HG02623 (cell line): ENCODE results near the gene TTLL10.
"Not testable (repeated sequence)": the region's sequence is repeated elsewhere in the genome, so short reads cannot be mapped to it uniquely, and the experiment has no call there.

Experiments
- ATAC-seq: cut with Tn5 transposase; IDR thresholded peaks from one replicate; pipeline ENCODE4 v1.9.1; 2021; ENCODE audit warnings: moderate library complexity; ENCODE audit not compliant: unreplicated experiment

The TTLL10 gene

GRCh38 chr1:1141244-1141910, 32.3 kb upstream of the TTLL10 start:
- ATAC-seq: no peak

- ATAC-seq: no peak
These were observed 31.8 kb upstream of the TTLL10 start for GRCh38 chr1:1141911-1142250.

DNA sequence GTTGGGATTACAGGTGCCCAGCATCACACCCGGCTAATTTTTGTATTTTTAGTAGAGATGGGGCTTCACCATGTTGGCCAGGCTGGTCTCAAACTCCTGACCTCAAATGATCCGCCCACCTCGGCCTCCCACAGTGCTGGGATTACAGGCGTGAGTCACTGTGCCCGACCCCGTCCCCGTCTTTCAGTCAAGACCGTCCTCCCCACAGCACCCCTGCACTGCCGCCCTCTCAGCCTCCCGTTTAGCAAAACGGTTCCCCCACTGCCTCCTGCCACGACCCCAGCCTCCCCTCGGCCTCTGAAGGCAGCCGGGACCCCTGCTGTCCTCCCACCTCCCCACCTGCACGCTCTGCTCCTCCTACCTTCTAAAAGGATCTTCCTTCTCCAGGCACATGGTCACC, 31.3 kb upstream of the TTLL10 start:
- ATAC-seq: not testable (repeated sequence)

GRCh38 chr1:1142844-1143243, 30.8 kb upstream of the TTLL10 start:
- no peak for ATAC-seq

GRCh38 chr1:1143636-1144035, 30.0 kb upstream of the TTLL10 start:
- no peak for ATAC-seq

- ATAC-seq: no peak
These were observed 29.4 kb upstream of the TTLL10 start for GRCh38 chr1:1144122-1144842.

GRCh38 chr1:1144843-1145546, 28.7 kb upstream of the TTLL10 start:
- no peak for ATAC-seq

GRCh38 chr1:1145547-1145914, 28.1 kb upstream of the TTLL10 start:
- ATAC-seq: no peak

GRCh38 chr1:1146026-1146425, 27.7 kb upstream of the TTLL10 start:
- ATAC-seq: no peak

DNA sequence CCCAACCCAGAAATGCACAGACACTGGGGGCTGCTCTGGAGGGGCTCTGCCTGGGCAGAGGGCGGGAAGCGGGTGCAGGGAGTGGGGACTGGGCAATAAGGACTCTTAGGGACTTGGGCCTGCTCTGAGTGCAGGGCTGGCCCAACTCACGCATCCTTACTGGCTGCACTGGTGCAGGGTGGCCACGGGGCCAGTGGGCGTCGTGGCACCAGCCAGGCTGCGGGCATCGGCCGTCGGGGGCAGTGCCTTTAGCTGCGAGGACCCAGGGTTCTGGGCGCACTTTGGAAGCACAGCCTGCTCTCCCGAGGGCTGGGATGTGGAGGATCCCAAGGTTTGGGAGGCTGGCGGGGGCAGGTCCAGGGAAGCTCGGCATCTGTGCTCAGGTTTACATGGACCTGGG, 27.1 kb upstream of the TTLL10 start:
- ATAC-seq: no peak

- ATAC-seq: no peak
These were observed 25.6 kb upstream of the TTLL10 start for GRCh38 chr1:1148061-1148460.

DNA sequence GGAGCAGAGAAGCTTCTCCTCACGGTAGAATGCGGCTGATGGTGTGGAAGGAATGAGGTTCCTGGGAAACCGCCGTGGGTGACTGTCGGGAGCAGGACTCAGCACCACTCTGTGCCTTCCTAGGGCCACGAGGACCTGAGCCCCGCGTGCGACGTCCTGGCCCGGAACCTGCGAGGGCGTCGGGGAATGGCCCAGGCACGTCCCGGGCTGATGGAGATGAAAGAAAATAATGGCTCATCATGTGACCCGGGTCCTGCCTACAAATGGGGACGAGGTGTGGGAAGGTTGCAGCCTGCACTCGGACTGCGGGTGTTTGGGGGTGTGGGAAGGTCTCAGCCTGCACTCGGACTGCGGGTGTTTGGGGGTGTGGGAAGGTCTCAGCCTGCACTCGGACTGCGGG, 25.1 kb upstream of the TTLL10 start:
- no peak for ATAC-seq

GRCh38 chr1:1149416-1149815, 24.3 kb upstream of the TTLL10 start:
- no peak for ATAC-seq

DNA sequence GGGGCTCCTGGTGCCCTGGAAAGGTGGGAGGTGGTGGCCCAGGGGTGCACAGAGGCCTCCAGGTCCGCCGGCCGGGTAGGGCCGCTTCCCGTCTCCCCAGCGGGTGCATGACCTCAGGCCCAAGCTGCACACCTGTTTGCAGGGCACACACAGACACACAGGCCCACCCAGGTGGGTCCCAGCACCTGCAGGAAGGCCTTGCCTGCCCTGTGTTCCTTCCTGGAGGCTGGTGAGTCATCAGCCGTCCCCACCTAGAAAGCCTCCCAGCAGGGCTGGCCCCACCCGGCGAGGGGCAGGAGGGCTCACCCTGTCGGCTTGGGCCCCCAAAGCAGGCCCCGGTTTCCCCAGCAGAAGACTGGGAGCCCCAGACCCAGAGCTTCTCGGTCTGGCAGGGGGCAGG, 23.6 kb upstream of the TTLL10 start:
- no peak for ATAC-seq

- no peak for ATAC-seq
These were observed 22.4 kb upstream of the TTLL10 start for GRCh38 chr1:1151306-1151705.

DNA sequence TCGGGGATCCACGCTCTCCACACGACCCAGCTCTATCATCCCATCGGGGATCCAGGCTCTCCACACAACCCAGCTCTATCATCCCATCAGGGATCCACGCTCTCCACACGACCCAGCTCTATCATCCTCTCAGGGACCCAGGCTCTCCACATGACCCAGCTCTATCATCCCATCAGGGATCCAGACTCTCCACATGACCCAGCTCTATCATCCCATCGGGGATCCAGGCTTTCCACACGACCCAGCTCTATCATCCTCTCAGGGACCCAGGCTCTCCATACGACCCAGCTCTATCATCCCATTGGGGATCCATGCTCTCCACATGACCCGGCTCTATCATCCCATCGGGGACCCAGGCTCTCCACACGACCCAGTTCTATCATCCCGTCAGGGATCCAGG, 21.2 kb upstream of the TTLL10 start:
- ATAC-seq: not testable (repeated sequence)

- not testable (repeated sequence) for ATAC-seq
These were observed 20.5 kb upstream of the TTLL10 start for GRCh38 chr1:1153215-1153614.

GRCh38 chr1:1153874-1154273, 19.8 kb upstream of the TTLL10 start:
- no peak for ATAC-seq

GRCh38 chr1:1155258-1155657, 18.4 kb upstream of the TTLL10 start:
- no peak for ATAC-seq

DNA sequence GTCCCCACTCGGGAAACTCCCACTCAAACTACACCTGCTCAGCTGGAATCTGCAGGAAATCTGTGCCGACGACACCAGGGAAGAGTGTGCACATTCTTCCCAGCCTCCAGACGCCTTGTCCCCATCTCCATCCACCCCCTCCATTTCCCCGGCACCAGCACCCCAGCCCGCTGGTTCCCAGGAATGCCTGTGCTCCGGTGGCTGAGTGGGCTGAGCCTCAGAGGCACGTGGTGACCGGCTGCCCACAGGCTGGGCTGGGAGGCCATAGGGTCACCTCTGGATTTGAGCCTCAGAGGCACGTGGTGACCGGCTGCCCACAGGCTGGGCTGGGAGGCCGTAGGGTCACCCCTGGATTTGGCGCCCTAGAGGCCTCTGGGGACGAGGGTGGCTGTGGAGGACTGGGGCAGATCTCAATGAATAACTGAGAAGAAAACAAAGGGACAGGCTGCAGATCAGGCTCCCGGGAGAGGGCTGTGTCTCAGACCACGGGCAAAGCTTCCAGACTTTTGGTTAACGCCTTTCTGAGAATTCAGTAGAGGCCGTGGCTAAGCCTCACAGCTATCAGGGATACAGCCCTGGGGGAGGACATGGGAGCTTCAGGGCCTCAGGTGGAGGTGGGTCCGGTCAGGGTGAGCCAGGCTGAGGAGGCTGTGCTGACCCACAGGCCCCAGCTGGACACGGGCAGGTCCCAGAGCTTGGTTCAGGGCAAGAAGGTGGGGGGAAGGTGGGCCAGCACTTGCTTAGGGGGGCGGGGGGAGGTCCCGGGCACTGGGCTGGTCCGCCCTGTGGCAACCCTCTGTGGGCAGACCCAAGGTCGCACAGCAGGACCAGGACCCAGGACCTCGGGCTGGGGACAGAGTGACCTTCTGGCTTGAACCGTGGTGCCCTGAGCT, 17.3 kb upstream of the TTLL10 start:
- ATAC-seq: no peak

DNA sequence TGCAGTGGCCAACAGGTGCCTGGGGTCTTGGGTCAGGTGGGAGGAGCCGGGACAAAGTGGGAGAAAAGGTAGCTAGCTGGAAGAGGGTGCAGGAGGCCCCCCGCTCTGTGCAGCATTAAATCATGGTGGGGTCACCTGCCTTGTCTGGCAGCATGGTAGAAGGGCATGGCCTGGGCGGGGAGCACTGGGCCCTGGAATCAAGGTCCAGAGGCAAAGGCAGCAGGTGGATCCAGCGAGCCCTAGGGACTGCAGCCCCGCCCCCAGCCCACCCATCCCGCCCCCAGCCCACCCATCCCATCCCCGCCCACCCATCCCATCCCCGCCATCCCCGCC, 16.7 kb upstream of the TTLL10 start:
- ATAC-seq: no peak
